Measurements from ENCODE around the gene UCK2. TPM values are rescaled to one million over a fixed set of nuclear protein-coding genes. Genes with fewer than 3 reads are reported as not detected.

Gene UCK2
- total and polyA plus RNA-seq, 9 of the 15 experiments (the other 6 are each of a cell fraction or from before 2014, with no cell fraction given) = 71.6 to 145 (median 95.8) TPM

DNA sequence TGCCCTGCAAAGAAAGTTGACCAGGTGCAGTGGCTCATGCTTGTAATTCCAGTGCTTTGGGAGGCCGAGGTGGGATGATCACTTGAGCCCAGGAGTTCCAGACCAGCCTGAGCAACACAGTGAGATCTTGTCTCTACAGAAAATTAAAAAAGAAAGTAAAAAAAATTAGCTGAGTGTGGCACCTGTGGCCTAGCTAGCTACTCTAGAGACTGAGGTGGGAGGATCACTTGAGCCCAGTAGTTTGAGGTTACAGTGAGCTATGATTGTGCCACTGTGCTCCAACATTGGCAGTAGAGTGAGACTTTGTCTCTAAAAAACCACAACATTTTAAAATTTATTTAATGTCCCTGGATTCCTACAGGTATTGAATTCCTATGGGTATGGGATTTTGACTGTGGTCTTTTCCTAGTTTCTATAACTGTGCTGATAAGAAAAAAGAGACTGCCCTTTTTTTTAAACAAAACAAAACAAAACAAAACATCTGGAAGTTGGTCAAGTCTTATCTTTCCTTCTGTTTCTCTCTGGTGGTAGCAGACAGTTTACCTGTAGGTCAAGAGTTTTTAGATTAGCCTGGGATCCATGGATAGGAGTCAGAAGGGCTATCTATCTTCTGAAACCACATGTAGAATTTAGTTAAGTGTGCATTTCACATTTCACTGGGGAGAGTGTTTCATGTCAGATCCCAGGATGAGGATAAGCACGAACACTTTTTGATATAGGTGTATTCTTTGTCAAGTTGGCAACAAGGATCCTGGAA, 18.8 kb downstream of the UCK2 start (continued):
- TF ChIP-seq CBFA2T3 (IDR thresholded peaks at IDR 0.05) (peak; percentile 93), ZFPM2 (CRISPR knock-in tag; IDR thresholded peaks at IDR 0.05) (no peak), TRIM24 (IDR thresholded peaks at IDR 0.05) (peak; percentile 31 to 70; a peak in 3 of 4 replicates), POLR2AphosphoS5 (IDR thresholded peaks at IDR 0.05; ENCODE audit: control insufficient read depth, insufficient read depth, low read depth, low read length) (0 out of 2 replicates have a peak, but pooled peaks have one; percentile 42), NFIC (IDR thresholded peaks at IDR 0.05) (peak; percentile 55; the same call in 1 of the 2 replicates), ZNF445 (CRISPR knock-in tag; IDR thresholded peaks at IDR 0.05; ENCODE audit: low read depth) (no peak), POU5F1 (IDR thresholded peaks at IDR 0.05; ENCODE audit: borderline replicate concordance, low read depth, low read length, partially characterized antibody) (no peak), HDAC2 (IDR thresholded peaks at IDR 0.05) (no peak), SRSF9 (IDR thresholded peaks at IDR 0.05; ENCODE audit: borderline replicate concordance, low read depth, low read length) (no peak), MCM7 (IDR thresholded peaks at IDR 0.05) (no peak), MYBL2 (IDR thresholded peaks at IDR 0.05; ENCODE audit: low read depth) (no peak), MYBL2 (CRISPR knock-in tag; IDR thresholded peaks at IDR 0.05; ENCODE audit: borderline replicate concordance) (no peak), OTX1 (CRISPR knock-in tag; IDR thresholded peaks at IDR 0.05) (no peak), GTF2E2 (tag; IDR thresholded peaks at IDR 0.05) (no peak), TAF7 (tag; IDR thresholded peaks at IDR 0.05) (no peak), ARID1B (IDR thresholded peaks at IDR 0.05) (peak; percentile 88), MXI1 (IDR thresholded peaks at IDR 0.05; ENCODE audit: low read depth, low read length) (no peak), TAF15 (IDR thresholded peaks at IDR 0.05; ENCODE audit: low read depth, low read length) (no peak), POLR2A (conservative IDR thresholded peaks at IDR 0.05) (no peak), TEAD4 (IDR thresholded peaks at IDR 0.05; ENCODE audit: low read length) (peak; percentile 86), TEAD4 (CRISPR knock-in tag; IDR thresholded peaks at IDR 0.05; ENCODE audit: borderline replicate concordance) (no peak), SMARCC2 (IDR thresholded peaks at IDR 0.05; ENCODE audit: low read depth) (0 out of 2 replicates have a peak, but pooled peaks have one; percentile 21), ZNF830 (CRISPR knock-in tag; IDR thresholded peaks at IDR 0.05) (no peak), KLF13 (tag; IDR thresholded peaks at IDR 0.05; ENCODE audit: borderline replicate concordance, low read depth) (no peak), DPF2 (IDR thresholded peaks at IDR 0.05) (peak; percentile 47; the same call in 1 of the 2 replicates), MAFG (tag; conservative IDR thresholded peaks at IDR 0.05) (no peak), SPI1 (IDR thresholded peaks at IDR 0.05; ENCODE audit: borderline replicate concordance, low read depth, low read length) (no peak), ZEB2 (IDR thresholded peaks at IDR 0.05) (peak; percentile 95), KAT2B (IDR thresholded peaks at IDR 0.05; ENCODE audit: low read depth, low read length) (no peak), ADNP (tag; IDR thresholded peaks at IDR 0.05) (0 out of 2 replicates have a peak, but pooled peaks have one; percentile 1), FOXM1 (IDR thresholded peaks at IDR 0.05; ENCODE audit: low read depth) (peak; percentile 61), FOXM1 (CRISPR knock-in tag; IDR thresholded peaks at IDR 0.05; ENCODE audit: low read depth) (no peak), GTF2A2 (tag; IDR thresholded peaks at IDR 0.05) (no peak)
- TF ChIP-seq, protein P1, sequence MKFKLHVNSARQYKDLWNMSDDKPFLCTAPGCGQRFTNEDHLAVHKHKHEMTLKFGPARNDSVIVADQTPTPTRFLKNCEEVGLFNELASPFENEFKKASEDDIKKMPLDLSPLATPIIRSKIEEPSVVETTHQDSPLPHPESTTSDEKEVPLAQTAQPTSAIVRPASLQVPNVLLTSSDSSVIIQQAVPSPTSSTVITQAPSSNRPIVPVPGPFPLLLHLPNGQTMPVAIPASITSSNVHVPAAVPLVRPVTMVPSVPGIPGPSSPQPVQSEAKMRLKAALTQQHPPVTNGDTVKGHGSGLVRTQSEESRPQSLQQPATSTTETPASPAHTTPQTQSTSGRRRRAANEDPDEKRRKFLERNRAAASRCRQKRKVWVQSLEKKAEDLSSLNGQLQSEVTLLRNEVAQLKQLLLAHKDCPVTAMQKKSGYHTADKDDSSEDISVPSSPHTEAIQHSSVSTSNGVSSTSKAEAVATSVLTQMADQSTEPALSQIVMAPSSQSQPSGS (CRISPR knock-in tag; IDR thresholded peaks at IDR 0.05) = no peak

All from K562 (cell line).